Stimulated activated effector memory CD8-positive, alpha-beta T cell treated with anti-CD3 and anti-CD28 coated beads, Interleukin-12 subunit alpha, Interleukin-12 subunit beta, amount 100 ng/mL, for 72 hours (primary cell): ENCODE data around the gene LRRC27.
"Not testable (repeated sequence)": the region's sequence is repeated elsewhere in the genome, so short reads cannot be mapped to it uniquely, and the experiment has no call there.

Experiments used
- ATAC-seq: fragments of 150-1000 bp; cut with Tn5 transposase; 2 replicates; pipeline ENCODE4 v1.10.0; 2021
- DNase-seq, 2 donors: peaks; one replicate each; pipeline ENCODE4 v3.0.0; 2021 to 2022; ENCODE audit warnings: low spot score in 2 of 2
- H3K27ac Mint-ChIP-seq: one replicate; pipeline ENCODE4 v1.8.0; 2022; ENCODE audit warnings: mild to moderate bottlenecking, mixed read lengths
- H3K36me3 Mint-ChIP-seq: one replicate; pipeline ENCODE4 v1.8.0; 2022; ENCODE audit warnings: mild to moderate bottlenecking, mixed read lengths
- H3K4me1 Mint-ChIP-seq: one replicate; pipeline ENCODE4 v1.8.0; 2022; ENCODE audit warnings: mixed read lengths
- H3K4me3 Mint-ChIP-seq: one replicate; pipeline ENCODE4 v1.8.0; 2022; ENCODE audit warnings: mild to moderate bottlenecking, mixed read lengths
- H3K9me3 Mint-ChIP-seq: one replicate; pipeline ENCODE4 v1.8.0; 2022; ENCODE audit warnings: mixed read lengths

LRRC27 gene

GRCh38 chr10:132331601-132332432 is at the start of gene LRRC27:
Gene LRRC27, plus strand, starts transcription at chr10:132332193. Its CDS starts 1,332 bp downstream, at chr10:132333525.
- Mint-ChIP-seq H3K4me3 (peak within 1 kb of the TSS; percentile 85), H3K36me3 (peaks cover 64% of the 10 kb centered on the region), H3K4me1 (peaks cover 69% of the 10 kb centered on the region), H3K9me3 (no peaks in the 10 kb centered on the region), H3K27ac (peak within 1 kb of the TSS; percentile 96)
- peak; percentile 98 to 100 for DNase-seq
- ATAC-seq: peak; percentile 94

- no peak for ATAC-seq
- Mint-ChIP-seq H3K27ac (no peak overlapping the region), H3K9me3 (no peaks in the 10 kb centered on the region), H3K36me3 (no peaks in the 10 kb centered on the region), H3K4me1 (peaks cover 20% of the 10 kb centered on the region), H3K4me3 (no peak overlapping the region)
- DNase-seq: no peak
These were observed 49.1 kb upstream of the LRRC27 start for GRCh38 chr10:132282667-132283603.

GRCh38 chr10:132283604-132284382 is 48.2 kb upstream of the LRRC27 start:
- H3K4me1 Mint-ChIP-seq: peaks cover 20% of the 10 kb centered on the region
- no peaks in the 10 kb centered on the region for H3K36me3 Mint-ChIP-seq
- no peak overlapping the region for H3K27ac Mint-ChIP-seq
- no peak overlapping the region for H3K4me3 Mint-ChIP-seq
- ATAC-seq (no peak), DNase-seq (no peak)
- no peaks in the 10 kb centered on the region for H3K9me3 Mint-ChIP-seq

GRCh38 chr10:132289439-132289838 is 42.6 kb upstream of the LRRC27 start:
- ATAC-seq: no peak
- no peak for DNase-seq
- no peak overlapping the region for H3K4me3 Mint-ChIP-seq
- H3K4me1 Mint-ChIP-seq: no peaks in the 10 kb centered on the region
- no peaks in the 10 kb centered on the region for H3K36me3 Mint-ChIP-seq
- H3K27ac Mint-ChIP-seq: no peak overlapping the region
- H3K9me3 Mint-ChIP-seq: no peaks in the 10 kb centered on the region

- no peak overlapping the region for H3K4me3 Mint-ChIP-seq
- H3K27ac Mint-ChIP-seq: no peak overlapping the region
- no peaks in the 10 kb centered on the region for H3K4me1 Mint-ChIP-seq
- ATAC-seq (no peak), DNase-seq (no peak)
- H3K9me3 Mint-ChIP-seq: no peaks in the 10 kb centered on the region
- H3K36me3 Mint-ChIP-seq: no peaks in the 10 kb centered on the region
These were observed 41.4 kb upstream of the LRRC27 start for GRCh38 chr10:132290631-132291030.

GRCh38 chr10:132291826-132292225 is 40.2 kb upstream of the LRRC27 start:
- H3K4me1 Mint-ChIP-seq: no peaks in the 10 kb centered on the region
- H3K27ac Mint-ChIP-seq: no peak overlapping the region
- DNase-seq (no peak), ATAC-seq (no peak)
- H3K9me3 Mint-ChIP-seq: no peaks in the 10 kb centered on the region
- no peak overlapping the region for H3K4me3 Mint-ChIP-seq
- H3K36me3 Mint-ChIP-seq: no peaks in the 10 kb centered on the region

GRCh38 chr10:132292287-132293200 is 39.4 kb upstream of the LRRC27 start:
- no peak overlapping the region for H3K4me3 Mint-ChIP-seq
- no peaks in the 10 kb centered on the region for H3K4me1 Mint-ChIP-seq
- DNase-seq: no peak
- no peak overlapping the region for H3K27ac Mint-ChIP-seq
- no peaks in the 10 kb centered on the region for H3K36me3 Mint-ChIP-seq
- no peaks in the 10 kb centered on the region for H3K9me3 Mint-ChIP-seq
- ATAC-seq: no peak

GRCh38 chr10:132293201-132293812 is 38.7 kb upstream of the LRRC27 start:
- DNase-seq (no peak), ATAC-seq (no peak)
- Mint-ChIP-seq H3K27ac (no peak overlapping the region), H3K9me3 (no peaks in the 10 kb centered on the region), H3K36me3 (no peaks in the 10 kb centered on the region), H3K4me3 (no peak overlapping the region), H3K4me1 (no peaks in the 10 kb centered on the region)

- Mint-ChIP-seq H3K36me3 (no peaks in the 10 kb centered on the region), H3K27ac (no peak overlapping the region), H3K9me3 (no peaks in the 10 kb centered on the region), H3K4me1 (no peaks in the 10 kb centered on the region), H3K4me3 (no peak overlapping the region)
- no peak for DNase-seq
- ATAC-seq: no peak
These were observed 38.0 kb upstream of the LRRC27 start for GRCh38 chr10:132293813-132294520.

GRCh38 chr10:132294561-132295318 is 37.3 kb upstream of the LRRC27 start:
- no peaks in the 10 kb centered on the region for H3K36me3 Mint-ChIP-seq
- no peak overlapping the region for H3K27ac Mint-ChIP-seq
- no peaks in the 10 kb centered on the region for H3K9me3 Mint-ChIP-seq
- H3K4me3 Mint-ChIP-seq: no peak overlapping the region
- ATAC-seq (no peak), DNase-seq (no peak)
- H3K4me1 Mint-ChIP-seq: peaks cover under 1% of the 10 kb centered on the region

- not testable (repeated sequence) for ATAC-seq, H3K36me3 Mint-ChIP-seq, H3K9me3 Mint-ChIP-seq, DNase-seq, H3K4me1 Mint-ChIP-seq, H3K4me3 Mint-ChIP-seq, H3K27ac Mint-ChIP-seq
These were observed 36.5 kb upstream of the LRRC27 start for GRCh38 chr10:132295481-132295880.

GRCh38 chr10:132296666-132297443 is 35.1 kb upstream of the LRRC27 start:
- DNase-seq (no peak), ATAC-seq (no peak)
- Mint-ChIP-seq H3K4me3 (no peak overlapping the region), H3K4me1 (peaks cover 5% of the 10 kb centered on the region), H3K9me3 (no peaks in the 10 kb centered on the region), H3K36me3 (no peaks in the 10 kb centered on the region), H3K27ac (no peak overlapping the region)
